Erythroblast (primary cell): Measurements from ENCODE around the gene NTSR2.

Experiments
- GATA1 ChIP-seq: IDR thresholded peaks from 2 replicates; pipeline ENCODE4 v1.6.1; 2011; ENCODE audit warnings: low read depth, mild to moderate bottlenecking, control low read depth, low read length, moderate library complexity
- POLR2A ChIP-seq: IDR thresholded peaks from 2 replicates; pipeline ENCODE4 v1.6.1; 2011; ENCODE audit warnings: mild to moderate bottlenecking, low read length

GRCh38 chr2:11637546-11637945 is 32.4 kb downstream of the NTSR2 start:
- TF ChIP-seq POLR2A = no peak
- no peak for TF ChIP-seq GATA1
